Measurements from ENCODE around the gene PLEKHA1.

GRCh38 chr10:122446668-122447423, 72.3 kb downstream of the PLEKHA1 start:
- TF ChIP-seq CTCF (IDR thresholded peaks at IDR 0.05; ENCODE audit: borderline replicate concordance, extremely low read depth, low read length, poor library complexity, severe bottlenecking) (no peak), EZH2 (IDR thresholded peaks at IDR 0.05; ENCODE audit: borderline replicate concordance, low read depth, low read length, severe bottlenecking) (no peak)

Data from DND-41 (cell line).